ENCODE measurements around the gene ZNF701. TPM values are rescaled to one million over a fixed set of nuclear protein-coding genes. Genes with fewer than 3 reads are reported as not detected.
"Not testable (repeated sequence)": the region's sequence is repeated elsewhere in the genome, so short reads cannot be mapped to it uniquely, and the experiment has no call there.

The ZNF701 gene
- total RNA-seq, 1 donor = 17.7 TPM

GRCh38 chr19:52584736-52585440, 14.8 kb downstream of the ZNF701 start:
- TF ChIP-seq, protein P1, sequence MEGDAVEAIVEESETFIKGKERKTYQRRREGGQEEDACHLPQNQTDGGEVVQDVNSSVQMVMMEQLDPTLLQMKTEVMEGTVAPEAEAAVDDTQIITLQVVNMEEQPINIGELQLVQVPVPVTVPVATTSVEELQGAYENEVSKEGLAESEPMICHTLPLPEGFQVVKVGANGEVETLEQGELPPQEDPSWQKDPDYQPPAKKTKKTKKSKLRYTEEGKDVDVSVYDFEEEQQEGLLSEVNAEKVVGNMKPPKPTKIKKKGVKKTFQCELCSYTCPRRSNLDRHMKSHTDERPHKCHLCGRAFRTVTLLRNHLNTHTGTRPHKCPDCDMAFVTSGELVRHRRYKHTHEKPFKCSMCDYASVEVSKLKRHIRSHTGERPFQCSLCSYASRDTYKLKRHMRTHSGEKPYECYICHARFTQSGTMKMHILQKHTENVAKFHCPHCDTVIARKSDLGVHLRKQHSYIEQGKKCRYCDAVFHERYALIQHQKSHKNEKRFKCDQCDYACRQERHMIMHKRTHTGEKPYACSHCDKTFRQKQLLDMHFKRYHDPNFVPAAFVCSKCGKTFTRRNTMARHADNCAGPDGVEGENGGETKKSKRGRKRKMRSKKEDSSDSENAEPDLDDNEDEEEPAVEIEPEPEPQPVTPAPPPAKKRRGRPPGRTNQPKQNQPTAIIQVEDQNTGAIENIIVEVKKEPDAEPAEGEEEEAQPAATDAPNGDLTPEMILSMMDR (IDR thresholded peaks at IDR 0.05; ENCODE audit: insufficient read depth, low read depth, low read length) = no peak
- H3K4me3 ChIP-seq (ENCODE audit: low read depth, low read length) = peak overlapping the region; percentile 18
- DNase-seq (ENCODE audit: low read depth) = no peak

GRCh38 chr19:52585604-52586003, 15.5 kb downstream of the ZNF701 start:
- H3K4me3 ChIP-seq (ENCODE audit: low read depth, low read length) = no peak overlapping the region
- no peak for DNase-seq (ENCODE audit: low read depth)
- TF ChIP-seq, protein P1 (IDR thresholded peaks at IDR 0.05; ENCODE audit: insufficient read depth, low read depth, low read length) = no peak

DNA sequence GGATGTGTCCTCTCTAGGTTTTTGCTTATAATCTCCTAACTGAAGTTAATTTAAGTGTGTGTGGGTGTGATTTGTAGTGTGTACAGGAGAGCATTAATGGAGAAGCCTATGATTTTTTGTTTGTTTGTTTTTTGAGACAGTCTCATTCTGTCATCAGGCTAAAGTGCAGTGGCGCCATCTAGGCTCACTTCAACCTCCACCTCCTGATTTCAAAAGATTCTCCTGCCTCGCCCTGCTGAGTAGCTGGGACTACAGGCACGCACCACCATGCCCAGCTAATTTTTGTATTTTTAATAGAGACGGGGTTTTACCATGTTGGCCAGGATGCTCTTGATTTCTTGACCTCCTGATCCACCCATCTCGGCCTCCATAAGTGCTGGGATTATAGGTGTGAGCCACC, 20.6 kb downstream of the ZNF701 start:
- no peak overlapping the region for H3K4me3 ChIP-seq (ENCODE audit: low read depth, low read length)
- TF ChIP-seq, protein P1 (IDR thresholded peaks at IDR 0.05; ENCODE audit: insufficient read depth, low read depth, low read length) = no peak
- DNase-seq (ENCODE audit: low read depth) = no peak

- DNase-seq (ENCODE audit: low read depth) = no peak
These were observed 22.2 kb downstream of the ZNF701 start for GRCh38 chr19:52592301-52592700.

DNA sequence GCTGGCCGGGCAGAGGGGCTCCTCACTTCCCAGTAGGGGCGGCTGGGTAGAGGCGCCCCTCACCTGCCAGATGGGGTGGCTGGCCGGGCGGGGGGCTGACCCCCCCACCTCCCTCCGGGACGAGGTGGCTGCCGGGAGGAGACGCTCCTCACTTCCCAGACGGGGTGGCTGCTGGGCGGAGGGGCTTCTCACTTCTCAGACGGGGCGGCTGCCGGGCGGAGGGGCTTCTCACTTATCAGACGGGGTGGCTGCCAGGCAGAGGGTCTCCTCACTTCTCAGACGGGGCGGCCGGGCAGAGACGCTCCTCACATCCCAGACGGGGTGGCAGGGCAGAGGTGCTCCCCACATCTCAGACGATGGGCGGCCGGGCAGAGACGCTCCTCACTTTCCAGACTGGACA, 23.4 kb downstream of the ZNF701 start:
- H3K4me3 ChIP-seq (ENCODE audit: low read depth, low read length); DNase-seq (ENCODE audit: low read depth): not testable (repeated sequence)

More at GRCh38 chr19:52592301-52592700, 22.2 kb downstream of the ZNF701 start:
- TF ChIP-seq, protein P1 (IDR thresholded peaks at IDR 0.05; ENCODE audit: insufficient read depth, low read depth, low read length) = no peak
- no peak overlapping the region for H3K4me3 ChIP-seq (ENCODE audit: low read depth, low read length)

GRCh38 chr19:52599241-52599640, 29.2 kb downstream of the ZNF701 start:
- TF ChIP-seq, protein P1 (IDR thresholded peaks at IDR 0.05; ENCODE audit: insufficient read depth, low read depth, low read length) = no peak
- DNase-seq (ENCODE audit: low read depth) = no peak
- H3K4me3 ChIP-seq (ENCODE audit: low read depth, low read length) = no peak overlapping the region

- peak overlapping the region; percentile 84 for H3K4me3 ChIP-seq (ENCODE audit: low read depth, low read length)
- no peak for DNase-seq (ENCODE audit: low read depth)
- TF ChIP-seq, protein P1 (IDR thresholded peaks at IDR 0.05; ENCODE audit: insufficient read depth, low read depth, low read length) = no peak
These were observed 30.5 kb downstream of the ZNF701 start for GRCh38 chr19:52600639-52601024.

Measured in fibroblast of villous mesenchyme (primary cell).